Hematopoietic multipotent progenitor cell (in vitro differentiated cells): ENCODE measurements around the gene CELSR3. TPM values are rescaled to one million over a fixed set of nuclear protein-coding genes. Genes with fewer than 3 reads are reported as not detected.

ENCODE experiments used
- DNase-seq, 3 donors: peaks; one replicate each; pipeline ENCODE4 v3.0.0-alpha.2; 2011 to 2015; ENCODE audit warnings: low read depth in 2 of 3, low spot score in 2 of 3
- total RNA-seq: library from RNA; depleted of rRNA; stranded (reverse); fragments of >200 nt; gene quantifications from one replicate; pipeline ENCODE4 v1.2.3, GENCODE V29; 2012

The CELSR3 gene
- total RNA-seq, 1 donor, result 3.2 TPM

DNA sequence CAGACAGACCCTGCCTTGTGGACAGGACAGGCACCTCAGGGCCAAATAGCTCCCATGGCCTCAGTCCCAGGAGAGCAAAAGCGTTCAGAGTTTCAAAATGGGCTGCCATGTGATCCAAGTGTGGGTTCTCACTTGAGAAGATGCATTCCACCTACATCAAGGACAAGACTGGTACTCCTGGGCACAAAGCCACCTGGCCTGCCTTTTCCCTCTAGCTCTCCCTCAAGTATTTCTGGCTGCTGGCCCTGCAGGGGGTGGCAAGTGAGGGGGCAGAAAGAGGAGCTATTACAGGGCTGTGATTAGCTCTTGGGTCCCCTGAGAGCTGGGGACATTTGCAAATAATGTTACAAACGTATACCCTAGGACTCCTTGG is 61.1 kb downstream of the CELSR3 start:
- DNase-seq, result no peak

GRCh38 chr3:48600711-48601621 is 61.7 kb downstream of the CELSR3 start:
- no peak for DNase-seq

GRCh38 chr3:48599509-48600285 is 63.0 kb downstream of the CELSR3 start:
- DNase-seq, result no peak

- DNase-seq, result no peak
Observed at GRCh38 chr3:48599077-48599501, 63.6 kb downstream of the CELSR3 start.

- no peak for DNase-seq
Observed at GRCh38 chr3:48598323-48599076, 64.2 kb downstream of the CELSR3 start.

DNA sequence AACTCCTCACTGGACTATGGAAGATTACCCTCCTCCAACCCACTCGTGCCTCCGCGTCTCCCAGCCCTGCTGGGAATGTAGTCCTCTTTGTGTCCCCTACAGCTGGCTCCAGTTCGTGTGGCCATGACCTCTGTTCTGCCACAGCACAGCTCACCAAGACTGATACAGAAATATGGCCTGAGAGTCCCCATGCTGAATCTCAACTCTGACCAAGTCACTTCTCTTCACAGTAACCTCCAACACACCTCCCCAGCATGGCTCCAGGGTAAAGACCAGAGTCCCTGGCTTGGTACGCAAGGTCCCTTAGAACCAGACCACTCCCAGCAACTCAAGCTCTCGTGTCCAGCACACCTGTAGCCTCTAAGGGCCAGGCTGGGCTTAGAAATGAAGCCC is 65.3 kb downstream of the CELSR3 start:
- no peak for DNase-seq

- DNase-seq, result no peak
Observed at GRCh38 chr3:48596676-48597407, 65.8 kb downstream of the CELSR3 start.

GRCh38 chr3:48596157-48596556 is 66.5 kb downstream of the CELSR3 start:
- no peak for DNase-seq

DNA sequence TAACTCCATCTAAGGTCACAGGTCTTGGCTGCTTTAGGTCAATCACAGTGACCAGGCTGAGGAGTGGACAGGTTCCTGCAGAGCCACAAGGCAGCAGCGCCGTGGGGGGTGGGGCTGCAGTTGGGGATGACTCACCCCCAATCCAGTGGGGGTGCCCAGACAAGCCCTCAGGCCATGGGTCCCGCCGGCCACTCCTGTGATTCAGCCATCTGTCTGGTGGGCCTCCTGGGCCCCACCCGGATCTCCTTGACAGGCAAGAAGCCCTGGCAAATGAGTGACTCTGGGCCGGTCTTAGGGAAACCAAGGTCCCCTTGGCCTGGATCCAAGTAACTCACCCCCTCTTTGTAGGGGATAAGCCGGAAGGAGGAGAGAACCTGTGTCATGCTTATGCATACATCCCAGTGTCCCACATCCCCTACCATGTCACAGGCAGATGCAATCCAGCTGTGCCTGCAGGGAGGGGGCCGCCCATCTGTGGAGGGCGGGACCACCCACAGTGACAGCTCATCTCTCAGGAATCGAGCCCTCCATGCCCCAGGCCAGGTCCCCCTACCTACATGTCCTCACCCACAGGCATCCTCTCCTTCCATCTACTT is 67.1 kb downstream of the CELSR3 start:
- DNase-seq, result peak in 1 of 3 donors; percentile 42

GRCh38 chr3:48595075-48595525 is 67.6 kb downstream of the CELSR3 start, which contains the start of gene COL7A1:
TSS of gene COL7A1 (minus strand) at chr3:48595329. CDS start at chr3:48595159, 170 bp downstream.
- DNase-seq, result peak in 2 of 3 donors; percentile 37 to 59

DNA sequence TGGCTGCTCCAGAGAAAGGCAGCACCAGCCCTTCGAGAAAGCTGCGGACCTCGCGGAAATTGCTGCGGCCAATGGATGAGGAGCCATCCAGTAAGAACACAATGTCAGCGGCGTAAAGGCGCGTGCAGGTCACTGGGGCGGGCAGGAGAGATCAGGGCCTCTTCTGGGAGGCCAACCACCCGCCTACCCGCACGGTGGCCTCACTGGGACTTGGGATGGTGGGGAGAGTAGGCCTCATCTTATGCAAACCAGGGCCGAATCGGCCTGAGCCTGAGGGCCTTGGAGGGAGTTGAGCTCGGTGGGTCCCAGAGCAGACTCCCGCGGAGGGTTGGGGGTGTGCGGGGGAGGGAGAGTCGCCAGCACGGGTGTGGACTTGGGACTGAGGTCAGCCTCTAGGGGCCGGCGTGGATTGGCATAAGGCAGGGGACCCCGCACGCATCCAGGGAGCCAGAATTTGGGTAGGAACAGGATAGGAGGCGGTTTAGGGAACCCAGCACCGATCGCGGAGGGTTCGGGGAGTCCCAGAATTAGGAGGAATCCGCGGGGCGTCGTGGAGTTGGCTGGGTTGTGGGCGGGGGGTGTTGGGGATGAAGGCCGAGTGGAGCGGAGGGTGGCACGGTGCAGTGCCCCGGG is 68.2 kb downstream of the CELSR3 start:
- DNase-seq, result no peak

GRCh38 chr3:48593337-48593736 is 69.3 kb downstream of the CELSR3 start:
- DNase-seq, result no peak

- no peak for DNase-seq
Observed at GRCh38 chr3:48592519-48593087, 70.1 kb downstream of the CELSR3 start.

DNA sequence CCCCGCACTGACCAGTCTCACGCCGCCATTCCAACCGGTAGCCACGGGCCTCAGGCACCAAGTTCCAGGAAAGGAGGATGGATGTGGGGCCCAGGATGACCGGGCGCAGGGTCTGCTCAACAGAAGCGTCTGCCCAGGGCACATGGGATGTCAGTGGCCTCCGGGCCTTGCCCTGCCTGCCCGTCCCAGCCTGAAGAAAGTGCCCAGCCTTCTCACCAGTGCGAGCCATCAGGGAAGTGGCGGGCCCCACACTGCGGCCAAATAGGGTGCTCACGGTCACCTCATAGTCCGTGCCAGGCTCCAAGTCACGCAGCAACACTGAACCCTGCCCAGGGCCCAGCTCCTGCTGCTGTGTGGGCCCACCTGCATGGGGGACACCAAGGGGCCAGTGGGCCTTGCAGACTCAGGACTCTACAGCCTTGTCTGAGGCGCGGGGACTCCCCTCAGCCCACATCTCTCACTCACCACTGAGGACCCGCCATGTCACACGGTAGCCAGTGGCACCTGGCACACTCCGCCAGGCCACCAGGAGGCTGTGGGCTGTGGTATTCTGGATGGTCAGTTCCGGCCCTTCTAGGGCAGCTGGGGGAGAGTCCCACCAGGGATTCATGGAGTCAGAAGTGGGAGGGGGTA is 70.7 kb downstream of the CELSR3 start:
- DNase-seq, result no peak

- no peak for DNase-seq
Observed at GRCh38 chr3:48591436-48591835, 71.2 kb downstream of the CELSR3 start.

GRCh38 chr3:48588230-48588629 is 74.5 kb downstream of the CELSR3 start:
- DNase-seq, result no peak

DNA sequence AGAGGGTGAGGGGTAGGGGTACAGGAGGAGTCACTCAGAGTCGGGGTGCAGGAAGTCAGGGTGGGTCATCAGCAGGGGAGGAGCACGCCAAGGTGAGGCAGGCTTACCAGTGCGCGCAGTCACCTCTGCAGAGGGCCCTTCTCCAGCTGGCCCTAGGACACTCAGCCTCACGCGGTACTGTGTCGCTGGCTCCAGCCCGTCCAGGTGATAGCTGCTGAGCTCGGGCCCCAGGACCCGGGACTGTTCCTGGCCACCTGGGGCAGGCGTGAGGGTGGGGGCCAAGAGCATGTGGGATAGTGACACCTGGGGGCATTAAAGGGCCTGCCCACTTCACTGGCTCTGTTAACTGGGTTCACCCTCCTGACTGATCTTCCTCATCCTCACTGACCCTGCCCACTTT is 75.0 kb downstream of the CELSR3 start:
- no peak for DNase-seq
